Kidney (tissue), 14 donors: Measurements from ENCODE around the gene TBX10. TPM values are rescaled to one million over a fixed set of nuclear protein-coding genes. Genes with fewer than 3 reads are reported as not detected.

Experiments used
- DNase-seq, 5 donors: peaks; one replicate each; pipeline ENCODE4 v3.0.0-alpha.2; 2013 to 2020
- FAIRE-seq: peaks from 2 replicates; lab custom pipeline; 2012; peaks lifted over from hg19 to GRCh38; lab: Jason Lieb, UNC
- H3K27ac ChIP-seq, 2 donors: one replicate each; pipeline ENCODE4 v1.7.0; 2013; ENCODE audit warnings: low read depth in 2 of 2, low read length in 2 of 2, inconsistent platforms in 1 of 2
- H3K27me3 ChIP-seq: one replicate; pipeline ENCODE4 v1.7.1; 2013; ENCODE audit warnings: low read length, inconsistent platforms; ENCODE audit not compliant: control insufficient read depth, insufficient read depth
- H3K36me3 ChIP-seq, 3 donors: one replicate each; pipeline versions ENCODE4 v1.7.0 to v1.7.1; 2013; ENCODE audit warnings: low read length in 3 of 3, control low read depth in 1 of 3, inconsistent platforms in 1 of 3; ENCODE audit not compliant: insufficient read depth in 3 of 3, control insufficient read depth in 2 of 3
- H3K4me1 ChIP-seq, 3 donors: one replicate each; pipeline versions ENCODE4 v1.7.0 to v1.7.1; 2013; ENCODE audit warnings: low read length in 3 of 3, inconsistent platforms in 1 of 3, low read depth in 1 of 3; ENCODE audit not compliant: control insufficient read depth in 2 of 3, insufficient read depth in 2 of 3
- H3K4me3 ChIP-seq, 3 donors: one replicate each; pipeline versions ENCODE4 v1.7.0 to v1.8.1; 2013; ENCODE audit warnings: low read length in 3 of 3, control low read depth in 1 of 3, inconsistent platforms in 1 of 3
- H3K9ac ChIP-seq, 3 donors: one replicate each; pipeline versions ENCODE4 v1.7.0 to v1.7.1; 2013; ENCODE audit warnings: low read length in 3 of 3, control low read depth in 1 of 3, inconsistent platforms in 1 of 3
- H3K9me3 ChIP-seq, 3 donors: one replicate each; pipeline versions ENCODE4 v1.7.0 to v1.7.1; 2013; ENCODE audit warnings: low read length in 3 of 3, control low read depth in 1 of 3, inconsistent platforms in 1 of 3; ENCODE audit not compliant: control insufficient read depth in 2 of 3, insufficient read depth in 1 of 3
- CTCF ChIP-seq: IDR thresholded peaks from 3 replicates; pipeline ENCODE4 v1.5.1; 2012; ENCODE audit warnings: mild to moderate bottlenecking, moderate library complexity, borderline replicate concordance; ENCODE audit not compliant: insufficient read depth; ENCODE audit errors: extremely low read depth
- intact Hi-C: fragments of 100-400 bp; cut with DNase I; formaldehyde crosslinking; loops from one replicate; pipeline ENCODE4 v1.11.1; 2022
- polyA plus RNA-seq: library from polyadenylated mRNA; stranded (reverse); fragments of 350-450 nt; fragmentation: Illumina TruSeq; extraction: RNeasy Lipid Tissue Mini Kit (QIAGEN cat#74804); gene quantifications from one replicate; pipeline ENCODE4 v1.2.3, GENCODE V29; 2014; ENCODE audit warnings: low read depth, low replicate concordance; ENCODE audit not compliant: insufficient read depth
- total RNA-seq: library from RNA; stranded (reverse); fragmentation: NEBNext Ultra II Directional; extraction: Animal tissue kit (Norgen Biotek cat#: 25700); gene quantifications from one replicate; pipeline ENCODE4 v1.2.1, GENCODE V29; 2021
- donor health status: control.
- donor health status: control.
- donor health status: control.
- donor health status: control.
- donor health status: control.
- donor health status: DM: yes; HTN: yes; CAD: no.
- donor health status: Normal renal cell carcinoma (clear cell type).

Gene TBX10
- total and polyA plus RNA-seq, 2 donors from 2014 or later, result not detected

GRCh38 chr11:67606492-67607295 is 32.9 kb downstream of the TBX10 start, which contains the start of gene NDUFV1:
TSS of gene NDUFV1 (plus strand) at chr11:67606936. CDS start at chr11:67607005, 69 bp downstream.
- peaks cover 0 to 11% (median 0%) of the 10 kb centered on the region in 3 donors for H3K4me1 ChIP-seq
- intact Hi-C loops, result no loop called here
- peak within 1 kb of the TSS; percentile 81 to 89 for H3K27ac ChIP-seq
- H3K36me3 ChIP-seq, result peaks cover 0 to 18% (median 16%) of the 10 kb centered on the region in 3 donors
- TF ChIP-seq CTCF, result peak; percentile 79
- H3K9me3 ChIP-seq, result no peaks in the 10 kb centered on the region
- FAIRE-seq (no peak), DNase-seq (peak; percentile 97 to 99 (median 98))
- H3K4me3 ChIP-seq, result peak within 1 kb of the TSS; percentile 82 to 95 (median 87)
- peak within 1 kb of the TSS; percentile 71 to 96 (median 90) for H3K9ac ChIP-seq
- no peaks in the 10 kb centered on the region for H3K27me3 ChIP-seq

DNA sequence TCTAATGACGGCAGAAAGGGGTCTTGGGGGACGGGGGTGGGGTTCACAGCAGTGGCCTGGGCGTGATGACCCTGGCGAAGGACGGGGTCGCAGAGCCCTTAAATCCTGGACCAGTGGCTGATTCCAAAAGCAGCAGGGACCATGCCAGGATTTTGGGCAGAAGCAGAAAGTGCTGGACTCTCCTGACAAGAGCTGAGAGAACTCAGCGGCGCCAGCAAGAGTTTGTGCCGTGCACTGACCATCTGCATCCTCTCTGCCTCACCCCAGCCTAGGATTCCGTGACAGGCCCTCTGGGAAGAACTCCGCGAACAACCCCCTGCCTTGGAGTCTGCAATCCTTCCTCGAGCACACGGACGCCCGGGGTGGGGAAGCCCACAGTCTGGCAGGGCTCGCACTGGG is 33.5 kb downstream of the TBX10 start:
- H3K4me1 ChIP-seq, result peaks cover 0 to 11% (median 0%) of the 10 kb centered on the region in 3 donors
- no peak for FAIRE-seq
- TF ChIP-seq CTCF, result no peak
- no peaks in the 10 kb centered on the region for H3K9me3 ChIP-seq
- intact Hi-C loops, result no loop called here
- DNase-seq, result peak in 1 of 5 donors; percentile 76
- peak overlapping the region; percentile 53 to 89 for H3K27ac ChIP-seq
- no peaks in the 10 kb centered on the region for H3K27me3 ChIP-seq
- peak overlapping the region in 2 of 3 donors; percentile 63 to 96 for H3K9ac ChIP-seq
- H3K4me3 ChIP-seq, result peak overlapping the region; percentile 82 to 95 (median 87)
- peaks cover 0 to 17% (median 16%) of the 10 kb centered on the region in 3 donors for H3K36me3 ChIP-seq

GRCh38 chr11:67605231-67606011 is 34.1 kb downstream of the TBX10 start:
- Histone ChIP-seq H3K4me3 (no peak overlapping the region), H3K27ac (no peak overlapping the region), H3K27me3 (no peaks in the 10 kb centered on the region), H3K9ac (peak overlapping the region in 1 of 3 donors; percentile 96), H3K36me3 (peaks cover 0 to 13% (median 12%) of the 10 kb centered on the region in 3 donors), H3K9me3 (no peaks in the 10 kb centered on the region), H3K4me1 (peaks cover 0 to 11% (median 0%) of the 10 kb centered on the region in 3 donors)
- intact Hi-C loops, result no loop called here
- no peak for TF ChIP-seq CTCF
- FAIRE-seq (no peak), DNase-seq (no peak)
